NB4 (cell line): ENCODE results near the gene NDOR1.

ENCODE experiments used
- MAX ChIP-seq: IDR thresholded peaks from 2 replicates; pipeline ENCODE4 v1.6.1; 2011; ENCODE audit warnings: low read depth, low read length
- MYC ChIP-seq: IDR thresholded peaks from 2 replicates; pipeline ENCODE4 v1.6.1; 2011; ENCODE audit warnings: low read depth, low read length
- POLR2A ChIP-seq: IDR thresholded peaks from 2 replicates; pipeline ENCODE4 v1.6.1; 2011; ENCODE audit warnings: mild to moderate bottlenecking; ENCODE audit not compliant: insufficient read length; ENCODE audit errors: extremely low read depth
- TF ChIP-seq, protein P1 (sequence below): IDR thresholded peaks from one replicate; pipeline ENCODE4 v1.5.1; 2012; ENCODE audit warnings: low read depth, low read length

DNA sequence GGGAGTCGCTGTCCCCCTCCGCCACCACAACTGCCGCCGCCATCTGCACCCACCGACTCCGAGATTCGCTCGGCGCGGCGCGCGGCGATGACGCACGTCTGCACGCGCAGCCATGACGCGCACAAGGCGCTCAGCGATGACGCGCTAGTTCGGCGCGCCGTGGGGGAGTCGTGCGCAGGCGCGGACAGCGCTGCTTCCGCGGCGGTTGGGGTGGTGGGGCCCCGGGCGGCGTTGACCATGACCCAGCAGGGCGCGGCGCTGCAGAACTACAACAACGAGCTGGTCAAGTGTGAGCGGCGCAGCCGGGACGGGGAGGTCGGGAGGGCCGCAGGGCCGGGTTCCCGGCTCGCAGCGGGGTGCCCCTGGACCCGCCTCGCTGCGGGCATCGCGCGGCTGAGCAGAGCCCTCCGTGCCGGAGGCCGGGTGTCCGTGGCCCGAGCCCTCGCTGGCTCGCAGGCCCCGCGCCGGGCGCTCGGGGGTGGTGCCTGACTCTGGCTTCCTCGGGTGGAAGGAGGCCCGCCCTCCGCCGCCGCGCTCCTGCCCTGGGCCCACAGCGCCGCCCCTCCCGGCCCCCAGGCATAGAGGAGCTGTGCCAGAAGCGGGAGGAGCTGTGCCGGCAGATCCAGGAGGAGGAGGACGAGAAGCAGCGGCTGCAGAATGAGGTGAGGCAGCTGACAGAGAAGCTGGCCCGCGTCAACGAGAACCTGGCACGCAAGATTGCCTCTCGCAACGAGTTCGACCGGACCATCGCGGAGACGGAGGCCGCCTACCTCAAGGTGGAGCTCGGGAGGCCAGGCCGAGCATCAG, 16.8 kb upstream of the NDOR1 start, which contains the start of the genes ANAPC2 and SSNA1:
- TF ChIP-seq, protein P1, sequence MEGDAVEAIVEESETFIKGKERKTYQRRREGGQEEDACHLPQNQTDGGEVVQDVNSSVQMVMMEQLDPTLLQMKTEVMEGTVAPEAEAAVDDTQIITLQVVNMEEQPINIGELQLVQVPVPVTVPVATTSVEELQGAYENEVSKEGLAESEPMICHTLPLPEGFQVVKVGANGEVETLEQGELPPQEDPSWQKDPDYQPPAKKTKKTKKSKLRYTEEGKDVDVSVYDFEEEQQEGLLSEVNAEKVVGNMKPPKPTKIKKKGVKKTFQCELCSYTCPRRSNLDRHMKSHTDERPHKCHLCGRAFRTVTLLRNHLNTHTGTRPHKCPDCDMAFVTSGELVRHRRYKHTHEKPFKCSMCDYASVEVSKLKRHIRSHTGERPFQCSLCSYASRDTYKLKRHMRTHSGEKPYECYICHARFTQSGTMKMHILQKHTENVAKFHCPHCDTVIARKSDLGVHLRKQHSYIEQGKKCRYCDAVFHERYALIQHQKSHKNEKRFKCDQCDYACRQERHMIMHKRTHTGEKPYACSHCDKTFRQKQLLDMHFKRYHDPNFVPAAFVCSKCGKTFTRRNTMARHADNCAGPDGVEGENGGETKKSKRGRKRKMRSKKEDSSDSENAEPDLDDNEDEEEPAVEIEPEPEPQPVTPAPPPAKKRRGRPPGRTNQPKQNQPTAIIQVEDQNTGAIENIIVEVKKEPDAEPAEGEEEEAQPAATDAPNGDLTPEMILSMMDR: peak; percentile 35
- TF ChIP-seq POLR2A: peak; percentile 73
- peak; percentile 67 for TF ChIP-seq MAX
- TF ChIP-seq MYC: peak; percentile 68
